Erythroblast (primary cell): ENCODE data around the gene CKMT2.

ENCODE experiments used
- GATA1 ChIP-seq: IDR thresholded peaks from 2 replicates; pipeline ENCODE4 v1.6.1; 2011; ENCODE audit warnings: low read depth, mild to moderate bottlenecking, control low read depth, low read length, moderate library complexity
- POLR2A ChIP-seq: IDR thresholded peaks from 2 replicates; pipeline ENCODE4 v1.6.1; 2011; ENCODE audit warnings: mild to moderate bottlenecking, low read length

- TF ChIP-seq POLR2A, result no peak
- no peak for TF ChIP-seq GATA1
Observed at GRCh38 chr5:81187885-81188284, 45.2 kb upstream of the CKMT2 start.
